DOHH2 (cell line): ENCODE data around the gene TRIM56.
A peak's percentile ranks its signal among the peaks of the same experiment; 100 is the strongest.

Experiments
- H3F3A ChIP-seq: fragments of 200-600 bp; sonication (generic), shearing (Covaris generic); 2 replicates; pipeline ENCODE4 v1.6.0; 2016; ENCODE audit warnings: antibody characterized with exemption, mild to moderate bottlenecking; ENCODE audit not compliant: control insufficient read depth, insufficient read depth
- H3K27ac ChIP-seq: fragments of 200-600 bp; sonication (generic); 2 replicates; pipeline ENCODE4 v1.5.1; 2014; ENCODE audit warnings: low read depth, mild to moderate bottlenecking, low read length, moderate library complexity
- H3K27me3 ChIP-seq: fragments of 200-600 bp; sonication (generic); 2 replicates; pipeline ENCODE4 v1.6.1; 2014; ENCODE audit warnings: mild to moderate bottlenecking, low read length, mixed read lengths; ENCODE audit not compliant: control insufficient read depth
- H3K36me3 ChIP-seq: fragments of 200-600 bp; sonication (generic); 2 replicates; pipeline ENCODE4 v1.6.1; 2014; ENCODE audit warnings: mild to moderate bottlenecking, low read length, moderate library complexity, mixed read lengths; ENCODE audit not compliant: control insufficient read depth
- H3K4me1 ChIP-seq: fragments of 200-600 bp; sonication (generic); 2 replicates; pipeline ENCODE4 v1.6.1; 2014; ENCODE audit warnings: mild to moderate bottlenecking, low read length, mixed read lengths; ENCODE audit not compliant: control insufficient read depth
- H3K4me2 ChIP-seq: fragments of 200-600 bp; sonication (generic); 2 replicates; pipeline ENCODE4 v1.6.0; 2014; ENCODE audit warnings: mild to moderate bottlenecking, low read length, moderate library complexity
- H3K4me3 ChIP-seq: fragments of 200-600 bp; sonication (generic); 2 replicates; pipeline ENCODE4 v1.5.1; 2014; ENCODE audit warnings: mild to moderate bottlenecking, low read length, mixed read lengths
- H3K79me2 ChIP-seq: fragments of 200-600 bp; sonication (generic); 2 replicates; pipeline ENCODE4 v1.6.1; 2014; ENCODE audit warnings: mild to moderate bottlenecking, low read length, mixed read lengths; ENCODE audit not compliant: control insufficient read depth
- H3K9me2 ChIP-seq: fragments of 200-600 bp; sonication (generic); replicated peaks from 2 replicates; pipeline ENCODE4 v1.6.1; 2014; ENCODE audit warnings: mild to moderate bottlenecking, low read length, mixed read lengths; ENCODE audit not compliant: control insufficient read depth
- H3K9me3 ChIP-seq: fragments of 200-600 bp; sonication (generic); 2 replicates; pipeline ENCODE4 v1.6.1; 2014; ENCODE audit warnings: antibody characterized with exemption, low read length, mixed read lengths; ENCODE audit not compliant: control insufficient read depth, insufficient read depth
- H4K20me1 ChIP-seq: fragments of 200-600 bp; sonication (generic); 2 replicates; pipeline ENCODE4 v1.6.0; 2014; ENCODE audit warnings: low read depth, mild to moderate bottlenecking, antibody characterized with exemption, low read length, moderate library complexity; ENCODE audit not compliant: control insufficient read depth, insufficient read depth
- EZH2phosphoT487 ChIP-seq: fragments of 200-600 bp; sonication (generic); IDR thresholded peaks from 2 replicates; pipeline ENCODE4 v1.6.1; 2017; ENCODE audit warnings: borderline replicate concordance, mild to moderate bottlenecking, antibody characterized with exemption, low read length, moderate library complexity, mixed read lengths
- TF ChIP-seq, protein P1 (sequence below): fragments of 200-600 bp; sonication (generic); IDR thresholded peaks from one replicate; pipeline ENCODE4 v1.5.1; 2014; ENCODE audit warnings: antibody characterized with exemption, mild to moderate bottlenecking, low read depth, low read length; ENCODE audit not compliant: poor library complexity, severe bottlenecking

TRIM56 gene

GRCh38 chr7:101084865-101085161 is 468 bp upstream of the TRIM56 start:
- Histone ChIP-seq H3K4me1 (peaks cover 21% of the 10 kb centered on the region), H3K79me2 (peaks cover 37% of the 10 kb centered on the region), H3K27ac (peak overlapping the region; percentile 66), H3K4me3 (peak overlapping the region; percentile 93), H3K9me2 (no peaks in the 10 kb centered on the region), H3F3A (0 out of 2 replicates have a peak, but pooled peaks cover 3% of the 10 kb centered on the region), H4K20me1 (no peaks in the 10 kb centered on the region), H3K9me3 (no peaks in the 10 kb centered on the region), H3K36me3 (peaks cover 30% of the 10 kb centered on the region), H3K4me2 (peak overlapping the region; percentile 92), H3K27me3 (no peaks in the 10 kb centered on the region)
- TF ChIP-seq, protein P1, sequence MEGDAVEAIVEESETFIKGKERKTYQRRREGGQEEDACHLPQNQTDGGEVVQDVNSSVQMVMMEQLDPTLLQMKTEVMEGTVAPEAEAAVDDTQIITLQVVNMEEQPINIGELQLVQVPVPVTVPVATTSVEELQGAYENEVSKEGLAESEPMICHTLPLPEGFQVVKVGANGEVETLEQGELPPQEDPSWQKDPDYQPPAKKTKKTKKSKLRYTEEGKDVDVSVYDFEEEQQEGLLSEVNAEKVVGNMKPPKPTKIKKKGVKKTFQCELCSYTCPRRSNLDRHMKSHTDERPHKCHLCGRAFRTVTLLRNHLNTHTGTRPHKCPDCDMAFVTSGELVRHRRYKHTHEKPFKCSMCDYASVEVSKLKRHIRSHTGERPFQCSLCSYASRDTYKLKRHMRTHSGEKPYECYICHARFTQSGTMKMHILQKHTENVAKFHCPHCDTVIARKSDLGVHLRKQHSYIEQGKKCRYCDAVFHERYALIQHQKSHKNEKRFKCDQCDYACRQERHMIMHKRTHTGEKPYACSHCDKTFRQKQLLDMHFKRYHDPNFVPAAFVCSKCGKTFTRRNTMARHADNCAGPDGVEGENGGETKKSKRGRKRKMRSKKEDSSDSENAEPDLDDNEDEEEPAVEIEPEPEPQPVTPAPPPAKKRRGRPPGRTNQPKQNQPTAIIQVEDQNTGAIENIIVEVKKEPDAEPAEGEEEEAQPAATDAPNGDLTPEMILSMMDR: no peak
- TF ChIP-seq EZH2phosphoT487: no peak

DNA sequence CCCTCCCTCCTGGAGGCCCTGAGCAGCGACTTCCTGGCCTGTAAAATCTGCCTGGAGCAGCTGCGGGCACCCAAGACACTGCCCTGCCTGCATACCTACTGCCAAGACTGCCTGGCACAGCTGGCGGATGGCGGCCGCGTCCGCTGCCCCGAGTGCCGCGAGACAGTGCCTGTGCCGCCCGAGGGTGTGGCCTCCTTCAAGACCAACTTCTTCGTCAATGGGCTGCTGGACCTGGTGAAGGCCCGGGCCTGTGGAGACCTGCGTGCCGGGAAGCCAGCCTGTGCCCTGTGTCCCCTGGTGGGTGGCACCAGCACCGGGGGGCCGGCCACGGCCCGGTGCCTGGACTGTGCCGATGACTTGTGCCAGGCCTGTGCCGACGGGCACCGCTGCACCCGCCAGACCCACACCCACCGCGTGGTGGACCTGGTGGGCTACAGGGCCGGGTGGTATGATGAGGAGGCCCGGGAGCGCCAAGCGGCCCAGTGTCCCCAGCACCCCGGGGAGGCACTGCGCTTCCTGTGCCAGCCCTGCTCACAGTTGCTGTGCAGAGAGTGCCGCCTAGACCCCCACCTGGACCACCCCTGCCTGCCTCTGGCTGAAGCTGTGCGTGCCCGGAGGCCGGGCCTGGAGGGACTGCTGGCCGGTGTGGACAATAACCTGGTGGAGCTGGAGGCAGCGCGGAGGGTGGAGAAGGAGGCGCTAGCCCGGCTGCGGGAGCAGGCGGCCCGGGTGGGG is 2.2 kb downstream of the TRIM56 start:
- TF ChIP-seq, protein P1: no peak
- no peak for TF ChIP-seq EZH2phosphoT487
- H3K9me3 ChIP-seq: no peaks in the 10 kb centered on the region
- peaks cover 21% of the 10 kb centered on the region for H3K4me1 ChIP-seq
- no peak overlapping the region for H3K4me2 ChIP-seq
- H3K9me2 ChIP-seq: no peaks in the 10 kb centered on the region
- H3K27me3 ChIP-seq: no peaks in the 10 kb centered on the region
- peaks cover 8% of the 10 kb centered on the region; the same call in 1 of the 2 replicates for H4K20me1 ChIP-seq
- H3K79me2 ChIP-seq: peaks cover 46% of the 10 kb centered on the region
- no peak overlapping the region for H3K27ac ChIP-seq
- H3F3A ChIP-seq: no peaks in the 10 kb centered on the region
- H3K36me3 ChIP-seq: peaks cover 42% of the 10 kb centered on the region
- H3K4me3 ChIP-seq: no peak overlapping the region

- no peaks in the 10 kb centered on the region for H3F3A ChIP-seq
- peaks cover 46% of the 10 kb centered on the region for H3K79me2 ChIP-seq
- no peak overlapping the region for H3K27ac ChIP-seq
- H3K36me3 ChIP-seq: peaks cover 42% of the 10 kb centered on the region
- no peak overlapping the region for H3K4me3 ChIP-seq
- peaks cover 8% of the 10 kb centered on the region; the same call in 1 of the 2 replicates for H4K20me1 ChIP-seq
- H3K9me3 ChIP-seq: no peaks in the 10 kb centered on the region
- H3K4me2 ChIP-seq: no peak overlapping the region
- TF ChIP-seq, protein P1: no peak
- TF ChIP-seq EZH2phosphoT487: no peak
- no peaks in the 10 kb centered on the region for H3K9me2 ChIP-seq
- H3K4me1 ChIP-seq: peaks cover 21% of the 10 kb centered on the region
- H3K27me3 ChIP-seq: no peaks in the 10 kb centered on the region
Observed at GRCh38 chr7:101088069-101088425, 2.8 kb downstream of the TRIM56 start.
